ENCODE measurements around the gene PEX11B.

The PEX11B gene

DNA sequence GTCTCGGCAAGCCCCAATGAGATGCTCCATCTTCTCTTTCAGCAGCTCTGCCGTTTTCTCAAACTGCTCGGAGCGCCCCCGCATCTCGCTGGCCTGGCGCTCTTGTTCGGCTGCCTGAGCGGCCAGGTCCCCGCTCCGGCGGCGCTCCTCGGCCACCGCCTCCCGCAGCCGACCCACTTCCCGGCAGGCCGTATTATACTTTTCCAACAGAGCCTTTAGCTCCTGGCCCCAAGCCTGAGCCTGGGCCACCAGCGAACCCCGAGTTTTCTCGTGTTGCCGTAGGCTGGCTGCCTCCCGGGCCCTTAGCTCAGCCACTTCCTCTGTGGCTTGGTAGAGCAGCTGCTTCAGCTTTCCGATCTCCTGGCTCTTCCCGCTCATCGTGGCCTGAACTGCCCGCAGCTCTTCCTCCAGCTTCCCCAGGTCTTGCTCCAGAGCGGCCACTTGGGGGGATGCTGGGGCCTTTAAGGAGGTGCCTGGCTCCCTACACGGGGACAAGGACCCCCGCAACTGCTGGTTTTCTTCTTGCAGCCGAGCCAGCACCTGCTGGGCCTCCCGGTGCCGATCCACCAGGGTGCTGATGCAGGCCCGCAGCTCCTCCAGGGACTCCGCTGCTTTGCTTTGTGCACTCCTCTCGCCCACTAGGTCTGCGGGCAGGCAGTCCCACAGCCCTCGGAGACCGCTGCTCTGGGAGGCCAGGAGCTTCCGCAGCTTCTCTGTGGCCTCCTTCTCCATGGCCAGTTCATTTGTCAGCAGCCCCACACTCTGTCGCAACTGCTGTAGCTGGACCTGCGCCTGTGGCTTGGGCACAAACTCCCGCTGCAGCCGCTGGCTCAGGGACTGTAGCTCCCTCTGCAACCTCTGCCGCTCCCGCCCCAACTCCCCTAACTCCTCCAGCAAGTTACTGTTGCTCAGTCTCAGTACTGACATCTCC lies 46.3 kb downstream of the PEX11B start:
- no peak for DNase-seq (ENCODE audit: low spot score)

DNA sequence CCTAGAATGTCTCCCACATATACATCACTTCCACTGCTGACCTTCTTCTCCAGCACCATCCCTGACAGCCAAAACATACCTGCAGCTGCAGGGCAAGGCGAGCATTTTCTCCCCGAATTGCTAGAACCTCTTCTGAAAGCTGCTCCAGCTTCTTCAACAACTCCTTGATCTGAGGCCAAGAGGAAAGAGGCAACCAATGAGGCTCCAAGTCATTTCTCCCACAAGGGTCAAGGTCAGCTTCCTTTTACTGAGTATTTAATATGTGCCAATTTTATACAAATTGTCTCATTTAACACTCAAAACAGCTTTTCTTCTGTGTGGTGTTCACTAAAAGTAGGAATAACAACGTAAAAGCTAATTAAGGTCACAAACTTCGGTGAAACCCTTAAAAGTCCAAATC lies 50.3 kb downstream of the PEX11B start:
- no peak for DNase-seq (ENCODE audit: low spot score)

DNA sequence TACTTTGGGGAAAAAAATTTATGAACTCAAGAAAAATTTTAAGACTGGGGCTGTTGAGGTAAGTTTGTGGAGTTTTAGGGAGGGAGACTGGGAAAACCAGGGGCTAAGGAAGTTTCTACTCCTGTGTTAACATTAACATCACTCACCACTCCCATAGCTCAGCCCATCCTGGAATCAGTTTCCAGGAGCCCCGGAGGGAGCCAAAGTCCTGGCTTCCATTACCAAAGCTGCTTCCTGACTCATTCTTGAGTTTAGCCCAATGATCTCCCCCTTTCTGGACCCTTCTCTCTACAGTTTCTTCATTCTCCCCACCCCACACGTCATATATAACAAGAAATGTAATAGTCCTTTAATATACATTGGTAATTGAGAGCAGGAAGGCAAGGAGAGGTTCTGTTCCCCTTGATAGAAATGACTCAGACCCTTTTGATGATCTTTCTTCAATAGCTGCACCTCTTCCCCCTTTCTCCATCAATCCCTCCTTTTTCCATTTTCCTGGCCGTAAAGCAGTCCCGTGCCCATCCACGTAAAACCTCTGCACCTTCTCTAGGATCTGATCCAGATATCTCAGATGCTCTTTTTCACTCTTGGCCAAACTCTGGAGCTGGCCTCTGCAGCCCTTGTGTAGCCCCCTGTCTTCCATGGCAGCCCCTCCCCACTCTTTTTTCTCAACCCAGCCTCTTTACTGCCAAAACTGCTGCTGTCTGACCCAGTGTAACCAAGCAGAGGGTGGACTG lies 55.1 kb downstream of the PEX11B start:
- no peak for DNase-seq (ENCODE audit: low spot score)

Measured in hematopoietic multipotent progenitor cell treated with erythropoietin and hydrocortisone succinate and interleukin-3 and kit ligand, for 15 days (in vitro differentiated cells).